GM18511 (cell line): Measurements from ENCODE around the gene TSEN15.
"Not testable (repeated sequence)": the region's sequence is repeated elsewhere in the genome, so short reads cannot be mapped to it uniquely, and the experiment has no call there.

Experiments
- ATAC-seq: cut with Tn5 transposase; IDR thresholded peaks from one replicate; pipeline ENCODE4 v1.9.1; 2021; ENCODE audit warnings: mild to moderate bottlenecking, moderate library complexity; ENCODE audit not compliant: unreplicated experiment

Gene TSEN15

GRCh38 chr1:184031092-184031408, 20.5 kb upstream of the TSEN15 start:
- no peak for ATAC-seq

- no peak for ATAC-seq
These were observed 20.0 kb upstream of the TSEN15 start for GRCh38 chr1:184031409-184032107.

- no peak for ATAC-seq
These were observed 19.1 kb upstream of the TSEN15 start for GRCh38 chr1:184032306-184032929.

- no peak for ATAC-seq
These were observed 18.6 kb upstream of the TSEN15 start for GRCh38 chr1:184032930-184033418.

GRCh38 chr1:184033711-184034167, 17.8 kb upstream of the TSEN15 start:
- ATAC-seq, result no peak

- ATAC-seq, result no peak
These were observed 16.7 kb upstream of the TSEN15 start for GRCh38 chr1:184034761-184035379.

- no peak for ATAC-seq
These were observed 15.6 kb upstream of the TSEN15 start for GRCh38 chr1:184035719-184036516.

GRCh38 chr1:184036517-184036949, 15.0 kb upstream of the TSEN15 start:
- no peak for ATAC-seq

GRCh38 chr1:184037849-184038591, 13.5 kb upstream of the TSEN15 start:
- ATAC-seq, result no peak

GRCh38 chr1:184039126-184039525, 12.4 kb upstream of the TSEN15 start:
- no peak for ATAC-seq

GRCh38 chr1:184041731-184042130, 9.8 kb upstream of the TSEN15 start:
- ATAC-seq, result no peak

- not testable (repeated sequence) for ATAC-seq
These were observed 8.2 kb upstream of the TSEN15 start for GRCh38 chr1:184043315-184043714.

- no peak for ATAC-seq
These were observed 6.7 kb upstream of the TSEN15 start for GRCh38 chr1:184044603-184045376.

GRCh38 chr1:184047541-184047940, 4.0 kb upstream of the TSEN15 start:
- ATAC-seq, result not testable (repeated sequence)

- ATAC-seq, result no peak
These were observed 2.8 kb upstream of the TSEN15 start for GRCh38 chr1:184048561-184049240.

GRCh38 chr1:184049291-184049690, 2.2 kb upstream of the TSEN15 start:
- ATAC-seq, result no peak

- ATAC-seq, result no peak
These were observed 1.6 kb upstream of the TSEN15 start for GRCh38 chr1:184049836-184050468.

GRCh38 chr1:184050636-184051035, 894 bp upstream of the TSEN15 start:
- no peak for ATAC-seq

- ATAC-seq, result no peak
These were observed 419 bp upstream of the TSEN15 start for GRCh38 chr1:184051138-184051484.
